ENCODE results near the gene ZNF512B.
A peak's percentile ranks its signal among the peaks of the same experiment; 100 is the strongest.
"Not testable (repeated sequence)": the region's sequence is repeated elsewhere in the genome, so short reads cannot be mapped to it uniquely, and the experiment has no call there.

The ZNF512B gene, protein sequence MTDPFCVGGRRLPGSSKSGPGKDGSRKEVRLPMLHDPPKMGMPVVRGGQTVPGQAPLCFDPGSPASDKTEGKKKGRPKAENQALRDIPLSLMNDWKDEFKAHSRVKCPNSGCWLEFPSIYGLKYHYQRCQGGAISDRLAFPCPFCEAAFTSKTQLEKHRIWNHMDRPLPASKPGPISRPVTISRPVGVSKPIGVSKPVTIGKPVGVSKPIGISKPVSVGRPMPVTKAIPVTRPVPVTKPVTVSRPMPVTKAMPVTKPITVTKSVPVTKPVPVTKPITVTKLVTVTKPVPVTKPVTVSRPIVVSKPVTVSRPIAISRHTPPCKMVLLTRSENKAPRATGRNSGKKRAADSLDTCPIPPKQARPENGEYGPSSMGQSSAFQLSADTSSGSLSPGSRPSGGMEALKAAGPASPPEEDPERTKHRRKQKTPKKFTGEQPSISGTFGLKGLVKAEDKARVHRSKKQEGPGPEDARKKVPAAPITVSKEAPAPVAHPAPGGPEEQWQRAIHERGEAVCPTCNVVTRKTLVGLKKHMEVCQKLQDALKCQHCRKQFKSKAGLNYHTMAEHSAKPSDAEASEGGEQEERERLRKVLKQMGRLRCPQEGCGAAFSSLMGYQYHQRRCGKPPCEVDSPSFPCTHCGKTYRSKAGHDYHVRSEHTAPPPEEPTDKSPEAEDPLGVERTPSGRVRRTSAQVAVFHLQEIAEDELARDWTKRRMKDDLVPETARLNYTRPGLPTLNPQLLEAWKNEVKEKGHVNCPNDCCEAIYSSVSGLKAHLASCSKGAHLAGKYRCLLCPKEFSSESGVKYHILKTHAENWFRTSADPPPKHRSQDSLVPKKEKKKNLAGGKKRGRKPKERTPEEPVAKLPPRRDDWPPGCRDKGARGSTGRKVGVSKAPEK

DNA sequence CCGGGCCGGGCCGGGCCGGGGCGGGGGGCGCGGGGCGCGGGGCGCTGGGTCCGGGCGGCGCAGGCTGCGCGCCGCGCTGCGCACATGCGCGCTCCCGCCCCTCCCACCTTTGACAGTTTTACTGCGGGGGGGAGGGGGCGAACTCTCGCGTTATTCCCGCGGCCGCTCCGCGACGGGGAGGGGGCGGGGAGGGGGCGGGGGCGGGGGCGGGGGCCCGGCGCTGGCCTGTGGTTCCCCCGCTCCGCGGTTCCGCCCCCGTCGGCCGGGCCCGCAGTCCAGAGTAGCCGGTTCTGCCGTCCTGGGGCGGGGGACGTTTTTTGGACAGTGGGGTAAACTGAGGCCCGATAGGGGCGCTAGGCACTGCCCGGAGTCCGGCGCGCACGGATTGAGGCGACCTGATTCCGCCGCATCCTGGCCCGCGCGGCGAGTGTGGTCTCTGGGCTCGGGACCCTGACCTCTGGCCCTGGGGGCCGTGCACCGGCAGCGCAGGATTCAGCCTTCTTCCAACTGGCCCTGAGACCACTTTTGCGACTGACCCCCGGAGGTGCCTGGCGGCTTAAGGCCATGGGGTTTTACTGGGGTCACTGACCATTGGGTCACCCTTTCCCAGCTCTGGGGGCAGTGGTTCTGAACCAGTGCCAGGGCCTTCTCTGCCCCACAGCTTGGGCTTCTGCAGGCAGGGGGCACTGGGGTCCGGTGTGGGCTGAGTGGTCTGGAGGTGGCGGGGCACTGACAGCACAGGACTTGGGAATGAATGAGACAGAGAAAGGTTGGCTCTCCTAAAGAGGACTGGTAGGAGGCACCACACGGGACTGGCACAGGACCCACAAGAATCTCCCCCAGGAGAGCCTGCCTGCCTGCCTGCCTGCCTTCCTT is at the start of gene ZNF512B:
Gene ZNF512B, minus strand, starts transcription at position 93 of the 876 bp plus-strand sequence. CDS start 1,980 bp downstream, outside the sequence.
- peak; percentile 48 for DNase-seq (ENCODE audit: low spot score)

DNA sequence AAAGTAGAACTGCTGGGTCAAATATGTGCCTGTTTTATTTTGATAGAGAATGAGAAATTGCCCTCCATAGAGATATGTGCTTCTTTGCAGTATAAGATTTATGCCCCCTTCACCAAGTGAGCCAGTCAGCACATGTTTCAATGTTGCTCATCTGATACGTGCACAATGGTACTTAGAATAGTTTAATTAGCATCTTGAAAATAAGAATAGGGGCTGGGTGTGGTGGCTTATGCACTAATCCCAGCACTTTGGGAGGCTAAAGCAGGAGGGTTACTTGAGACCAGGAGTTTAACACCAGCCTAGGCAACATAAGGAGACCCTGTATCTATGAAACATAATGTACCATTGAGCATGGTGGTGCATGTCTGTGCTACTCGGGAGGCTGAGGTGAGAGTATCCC is 45.9 kb upstream of the ZNF512B start:
- no peak for DNase-seq (ENCODE audit: low spot score)

DNA sequence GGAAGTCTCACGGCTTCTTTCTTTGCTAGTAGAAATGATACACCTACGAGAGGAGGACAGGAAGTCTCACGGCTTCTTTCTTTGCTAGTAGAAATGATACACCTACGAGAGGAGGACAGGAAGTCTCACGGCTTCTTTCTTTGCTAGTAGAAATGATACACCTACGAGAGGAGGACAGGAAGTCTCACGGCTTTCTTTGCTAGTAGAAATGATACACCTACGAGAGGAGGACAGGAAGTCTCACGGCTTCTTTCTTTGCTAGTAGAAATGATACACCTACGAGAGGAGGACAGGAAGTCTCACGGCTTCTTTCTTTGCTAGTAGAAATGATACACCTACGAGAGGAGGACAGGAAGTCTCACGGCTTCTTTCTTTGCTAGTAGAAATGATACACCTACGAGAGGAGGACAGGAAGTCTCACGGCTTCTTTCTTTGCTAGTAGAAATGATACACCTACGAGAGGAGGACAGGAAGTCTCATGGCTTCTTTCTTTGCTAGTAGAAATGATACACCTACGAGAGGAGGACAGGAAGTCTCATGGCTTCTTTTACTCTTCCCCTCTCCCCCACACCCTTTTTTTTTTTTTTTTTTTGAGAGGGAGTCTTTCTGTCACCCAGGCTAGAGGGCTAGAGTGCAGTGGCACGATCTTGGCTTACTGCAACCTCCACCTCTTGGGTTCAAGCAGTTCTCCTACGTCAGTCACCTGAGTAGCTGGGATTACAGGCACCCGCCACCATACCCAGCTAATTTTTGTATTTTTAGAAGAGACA is 42.8 kb upstream of the ZNF512B start:
- not testable (repeated sequence) for DNase-seq (ENCODE audit: low spot score)

DNA sequence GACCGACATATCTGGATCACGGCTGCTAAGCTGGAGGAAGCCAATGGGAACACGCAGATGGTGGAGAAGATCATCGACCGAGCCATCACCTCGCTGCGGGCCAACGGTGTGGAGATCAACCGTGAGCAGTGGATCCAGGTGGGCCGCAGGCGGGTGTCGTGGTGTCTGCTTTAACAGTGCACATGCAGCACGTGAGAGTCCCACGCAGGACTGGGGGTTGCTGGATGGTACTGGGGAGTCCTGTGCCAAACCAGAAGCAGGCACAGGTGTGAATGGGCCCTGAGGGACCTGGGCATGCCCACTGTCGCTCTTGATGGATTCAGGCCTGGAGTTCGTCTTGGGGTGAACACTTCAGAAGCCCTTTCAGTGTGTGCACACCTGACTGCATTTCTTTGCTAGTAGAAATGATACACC is 41.6 kb upstream of the ZNF512B start:
- DNase-seq (ENCODE audit: low spot score), result no peak

DNA sequence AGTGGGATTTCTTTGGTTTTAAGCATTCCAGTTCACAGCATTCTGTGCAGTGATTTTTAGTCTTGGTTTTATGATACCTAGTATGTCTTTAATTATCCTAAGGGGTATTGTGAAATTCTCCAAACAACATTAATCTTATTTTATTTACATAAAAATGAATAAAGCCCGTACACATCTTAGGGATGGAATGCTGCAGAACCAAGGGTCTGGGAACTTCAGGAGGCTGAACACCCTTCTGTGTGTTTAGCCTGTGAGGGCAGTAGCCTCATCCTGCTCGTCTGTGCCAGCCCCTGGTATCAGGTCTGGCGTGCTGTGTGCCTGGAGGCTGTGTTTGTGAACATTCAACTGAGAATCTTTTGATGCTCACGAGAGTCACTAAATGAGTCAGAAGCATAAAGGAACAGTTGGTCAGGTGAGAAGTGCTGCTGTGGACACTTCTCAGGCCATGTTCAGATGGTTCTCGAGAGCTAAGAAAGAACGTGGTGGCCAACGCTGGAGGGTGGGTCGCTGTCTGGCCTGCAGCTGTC is 41.0 kb upstream of the ZNF512B start:
- no peak for DNase-seq (ENCODE audit: low spot score)

DNA sequence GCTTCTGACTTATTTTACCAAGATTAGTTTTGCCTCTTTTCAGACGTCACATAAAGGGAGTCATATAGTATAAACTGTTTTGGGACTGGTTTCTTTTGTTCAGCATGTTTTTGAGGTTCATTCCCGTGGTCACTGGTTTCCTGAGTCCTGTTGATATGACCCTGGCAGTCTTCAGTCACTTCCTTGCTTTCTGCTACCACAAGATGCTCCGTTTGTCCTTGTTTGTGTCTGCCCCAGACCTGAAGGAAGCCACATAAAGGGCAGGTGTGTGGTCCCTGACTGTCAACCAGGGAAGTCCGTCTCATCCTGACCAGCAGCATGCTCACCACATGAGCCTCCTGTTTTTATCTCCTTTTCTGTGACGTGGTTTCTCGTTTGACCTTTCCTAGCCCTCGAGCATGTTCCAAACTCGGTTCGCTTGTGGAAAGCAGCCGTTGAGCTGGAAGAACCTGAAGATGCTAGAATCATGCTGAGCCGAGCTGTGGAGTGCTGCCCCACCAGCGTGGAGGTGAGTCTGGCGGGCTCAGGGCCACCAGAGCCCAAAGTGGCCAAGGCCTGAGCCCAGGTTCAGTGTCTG is 40.2 kb upstream of the ZNF512B start:
- no peak for DNase-seq (ENCODE audit: low spot score)

DNA sequence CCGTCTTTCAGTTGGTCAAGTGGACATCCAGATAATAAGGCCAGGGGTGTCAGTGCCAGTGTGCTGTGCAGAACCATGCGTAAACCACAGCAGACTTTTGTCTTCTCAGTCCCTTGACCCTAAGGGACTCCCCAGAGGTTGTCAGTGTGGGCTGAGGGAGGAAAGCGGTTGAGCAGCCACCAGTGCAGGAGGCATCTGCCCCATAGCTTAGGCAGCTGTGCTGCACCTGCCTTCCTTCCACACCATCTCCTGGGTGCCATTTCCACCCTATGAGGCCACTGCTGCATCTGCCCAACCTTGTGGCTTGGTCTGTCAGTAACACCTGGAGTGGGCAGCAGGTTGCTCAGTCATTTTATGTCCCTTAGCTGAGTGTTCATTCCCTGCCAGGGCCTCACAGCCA is 37.2 kb upstream of the ZNF512B start:
- DNase-seq (ENCODE audit: low spot score), result no peak

DNA sequence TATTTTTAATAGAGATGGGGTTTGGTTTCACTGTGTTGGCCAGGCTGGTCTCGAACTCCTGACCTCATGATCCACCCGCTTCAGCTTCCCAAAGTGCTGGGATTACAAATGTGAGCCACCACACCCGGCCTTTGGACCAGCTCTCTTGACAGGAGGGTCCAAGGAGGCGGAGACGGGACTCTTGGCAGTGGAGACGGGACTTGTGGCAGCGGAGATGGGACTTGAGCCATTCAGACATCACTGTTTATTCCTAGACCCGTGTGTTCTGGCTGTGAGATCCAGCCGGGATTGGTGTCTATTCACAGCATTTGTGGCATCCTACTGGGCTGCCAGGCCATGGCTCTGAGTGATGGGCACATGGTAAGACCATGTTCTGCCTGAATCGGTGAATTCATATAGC is 36.8 kb upstream of the ZNF512B start:
- DNase-seq (ENCODE audit: low spot score), result peak; percentile 9

DNA sequence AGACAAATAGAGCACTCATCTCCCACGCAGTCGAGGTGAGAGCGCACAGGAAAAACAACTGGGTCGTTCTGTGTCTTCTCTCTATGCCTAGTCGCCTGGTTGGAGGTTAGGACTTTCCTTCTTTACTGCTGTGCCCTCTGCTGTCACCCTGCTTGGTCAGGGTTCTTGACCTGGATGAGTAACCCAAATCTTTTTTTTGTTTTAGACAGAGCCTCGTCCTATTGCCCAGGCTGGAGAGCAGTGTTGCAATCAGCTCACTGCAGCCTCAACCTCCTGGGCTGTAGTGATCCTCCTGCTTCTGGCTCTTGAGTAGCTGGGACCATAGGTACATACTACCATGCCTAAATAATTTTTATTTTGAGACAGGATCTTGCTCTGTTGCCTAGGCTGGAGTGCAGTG is 35.7 kb upstream of the ZNF512B start:
- DNase-seq (ENCODE audit: low spot score), result no peak

DNA sequence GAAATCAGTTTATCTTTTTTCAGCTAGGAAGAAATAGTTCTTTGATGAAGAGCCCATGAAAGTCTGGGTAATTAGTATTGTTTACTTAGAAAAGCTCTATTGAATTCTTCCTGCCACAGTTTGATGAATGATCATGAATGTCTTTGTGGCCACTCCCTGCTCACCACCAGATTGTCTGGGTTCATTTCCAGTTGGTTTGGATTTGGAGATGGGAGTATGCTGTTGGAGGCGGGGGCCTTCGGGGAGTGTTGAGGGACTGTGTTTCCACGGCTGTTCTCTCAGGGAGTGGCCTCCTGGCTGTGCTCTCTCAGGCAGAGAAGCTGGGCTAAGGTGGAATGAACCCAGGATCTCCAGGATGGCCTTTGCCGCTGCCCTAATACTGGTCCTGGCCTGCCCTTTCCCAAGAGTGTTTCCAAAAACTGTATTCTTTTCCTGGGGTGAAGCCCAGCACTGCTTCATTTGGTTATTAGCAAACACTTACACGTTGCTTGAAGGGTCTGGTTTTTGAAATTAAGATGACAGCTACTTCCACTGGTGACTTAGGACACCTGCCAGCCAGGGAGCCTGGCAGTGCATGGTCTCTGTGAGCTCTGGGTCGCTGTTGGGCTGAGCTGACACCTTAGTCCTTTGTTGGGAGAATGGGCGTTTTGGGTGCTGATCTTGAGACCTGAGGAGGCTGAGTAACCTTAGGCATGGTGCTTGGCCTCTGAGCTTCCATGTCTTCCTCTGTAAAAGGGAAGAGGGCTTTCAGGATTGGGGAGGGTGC is 34.4 kb upstream of the ZNF512B start:
- DNase-seq (ENCODE audit: low spot score), result no peak

DNA sequence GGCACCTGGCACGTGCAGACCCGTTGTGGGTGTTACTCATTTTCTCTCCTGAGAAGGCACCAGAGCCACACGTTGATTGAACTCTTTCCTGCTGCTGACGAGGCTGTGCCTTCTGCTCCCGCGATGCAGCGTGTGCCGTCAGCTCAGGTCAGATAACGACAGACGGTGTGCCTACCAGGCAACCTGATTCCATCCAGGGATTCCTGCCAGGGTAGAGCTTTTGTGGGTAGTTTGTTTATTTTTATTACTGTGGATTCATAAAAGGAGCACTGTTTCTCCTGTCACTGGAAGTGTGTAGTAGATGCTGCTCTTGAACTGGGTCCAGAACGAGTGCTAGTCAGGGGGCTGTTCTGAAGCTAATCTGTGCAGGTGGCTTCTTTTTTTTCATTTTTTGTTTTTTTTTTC is 31.9 kb upstream of the ZNF512B start:
- peak; percentile 65 for DNase-seq (ENCODE audit: low spot score)

DNA sequence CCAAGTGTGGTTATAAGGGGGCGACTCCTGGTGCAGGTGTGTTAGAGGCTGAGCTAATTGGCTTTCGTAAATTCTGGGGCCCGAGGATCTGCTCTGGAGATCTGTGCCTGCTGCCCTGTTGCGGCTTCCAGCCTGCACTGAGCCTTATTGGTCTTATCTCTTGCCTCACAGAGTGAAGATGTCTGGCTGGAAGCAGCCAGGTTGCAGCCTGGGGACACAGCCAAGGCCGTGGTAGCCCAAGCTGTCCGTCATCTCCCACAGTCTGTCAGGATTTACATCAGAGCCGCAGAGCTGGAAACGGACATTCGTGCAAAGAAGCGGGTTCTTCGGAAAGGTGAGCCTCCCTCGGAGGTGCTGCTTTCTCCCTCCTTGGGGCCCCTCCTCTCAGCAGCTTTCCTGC is 31.2 kb upstream of the ZNF512B start:
- DNase-seq (ENCODE audit: low spot score), result no peak

DNA sequence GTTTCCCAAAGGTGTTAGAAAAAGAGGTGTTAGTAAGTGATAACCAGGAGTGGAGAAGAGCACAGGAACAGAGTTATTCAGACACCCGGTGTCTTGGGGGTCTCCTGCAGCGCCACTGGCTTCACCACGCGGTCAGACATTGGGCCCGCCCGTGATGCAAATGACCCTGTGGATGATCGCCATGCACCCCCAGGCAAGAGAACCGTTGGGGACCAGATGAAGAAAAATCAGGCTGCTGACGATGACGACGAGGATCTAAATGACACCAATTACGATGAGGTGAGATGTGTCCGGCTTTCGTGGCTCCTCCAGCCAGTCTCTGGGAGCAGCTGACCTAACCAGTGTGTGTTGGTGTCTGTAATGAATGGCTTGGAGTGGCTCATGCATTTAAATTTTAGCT is 13.2 kb upstream of the ZNF512B start:
- no peak for DNase-seq (ENCODE audit: low spot score)

DNA sequence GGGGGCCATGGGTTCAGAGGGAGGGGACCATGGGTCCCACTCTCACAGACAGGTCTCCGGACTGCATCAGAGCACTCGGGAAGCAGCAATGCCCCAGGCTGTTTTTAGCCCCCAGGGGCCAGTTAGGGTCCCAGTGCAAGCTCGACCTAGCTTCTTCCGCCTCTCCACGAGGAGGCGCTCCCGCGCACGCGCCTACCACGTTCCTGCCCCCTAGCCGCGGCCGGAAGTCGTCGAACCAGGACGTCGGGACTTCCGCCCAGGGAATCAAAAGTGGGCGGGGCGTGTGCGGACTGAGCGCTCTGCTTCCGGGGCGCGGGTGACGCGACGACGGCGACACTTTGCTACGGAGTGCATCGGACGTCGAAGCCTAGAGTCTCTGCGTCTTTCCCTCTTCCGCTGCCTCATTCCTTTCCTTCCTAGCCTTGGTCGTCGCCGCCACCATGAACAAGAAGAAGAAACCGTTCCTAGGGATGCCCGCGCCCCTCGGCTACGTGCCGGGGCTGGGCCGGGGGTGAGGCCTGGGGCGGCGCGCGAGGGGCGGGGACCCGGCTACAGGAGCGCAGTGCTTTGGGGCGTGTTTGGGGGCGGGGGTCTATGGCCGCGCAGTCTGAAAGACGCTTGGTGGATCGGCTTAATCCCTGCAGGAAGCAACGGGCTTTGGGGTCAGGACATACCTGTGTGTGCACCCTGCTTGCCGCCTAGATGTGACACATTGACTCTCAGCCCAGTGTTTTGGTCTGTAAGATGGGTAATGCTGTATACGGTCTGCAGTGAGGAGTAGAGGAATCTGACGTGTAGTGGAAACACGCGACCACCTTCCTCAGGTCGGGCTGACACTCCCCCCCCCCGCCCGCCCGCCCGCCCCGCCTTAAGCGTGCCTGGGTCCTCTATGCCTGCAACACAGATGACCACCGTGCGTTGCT is 11.3 kb upstream of the ZNF512B start, which contains the start of gene PRPF6:
Gene PRPF6, plus strand, starts transcription at position 327 of the 923 bp plus-strand sequence. Its CDS starts 114 bp downstream, at position 441.
- peak; percentile 96 for DNase-seq (ENCODE audit: low spot score)

DNA sequence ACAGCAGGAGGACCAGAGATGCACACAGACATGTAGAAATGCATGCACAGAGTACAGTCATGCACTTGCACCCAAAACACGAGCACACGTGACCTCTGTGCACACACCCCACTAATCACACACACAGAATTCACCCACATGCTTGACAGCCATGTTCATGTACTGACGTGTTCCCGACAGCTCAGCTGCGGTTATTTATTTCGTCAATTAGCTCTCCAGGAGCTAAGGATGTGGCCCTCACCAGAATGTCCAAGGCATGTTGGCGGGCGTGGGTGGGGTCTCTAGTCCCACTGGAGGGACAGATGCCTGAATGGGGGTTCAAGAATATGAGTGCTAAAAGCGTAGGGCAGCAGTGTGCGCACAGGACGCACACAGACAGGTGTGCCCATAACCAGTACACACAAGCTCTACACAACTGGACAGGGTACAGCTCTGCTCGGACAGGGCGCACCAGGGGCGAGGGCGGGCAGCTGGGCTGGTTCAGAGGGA is 10.6 kb upstream of the ZNF512B start:
- DNase-seq (ENCODE audit: low spot score), result no peak

DNA sequence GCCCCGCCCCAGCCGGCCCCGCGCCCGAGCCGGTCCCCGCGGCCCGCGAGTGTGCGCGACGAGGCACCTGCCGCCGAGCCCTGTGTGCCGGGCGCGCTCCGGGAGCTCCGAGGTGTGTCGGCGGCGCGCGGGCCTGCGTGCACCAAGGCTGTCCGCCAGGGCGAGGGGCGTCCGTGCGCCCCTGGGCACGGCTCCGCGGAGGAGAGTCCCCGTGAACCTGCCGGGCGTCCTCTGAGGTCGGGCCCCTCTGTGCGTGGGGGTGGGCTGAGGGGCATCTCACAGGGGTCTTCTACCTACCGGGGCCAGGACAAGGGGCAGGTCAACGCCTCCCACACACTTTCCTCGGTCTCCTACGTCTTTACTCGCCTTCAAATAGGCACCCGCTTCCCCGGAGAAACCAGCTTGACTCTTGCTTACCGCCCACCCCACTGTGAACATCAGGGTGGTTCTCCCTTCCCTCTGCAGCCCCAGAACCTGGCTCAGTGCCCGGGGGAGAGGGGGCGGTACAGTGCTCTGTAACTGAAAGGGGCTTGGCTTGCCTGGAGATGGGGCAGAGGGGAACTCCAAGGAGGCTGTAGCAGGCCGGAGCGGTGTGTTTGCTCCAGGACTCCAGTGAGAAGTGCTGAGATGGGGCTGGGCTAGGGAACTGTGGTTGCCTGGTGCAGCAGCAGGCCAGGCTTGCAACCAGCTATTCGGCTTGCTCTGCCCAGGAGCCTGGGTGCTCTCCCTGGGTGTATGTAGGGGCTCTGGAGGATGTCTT is 10.0 kb upstream of the ZNF512B start, which contains the start of gene SAMD10:
Gene SAMD10, minus strand, starts transcription at position 86 of the 760 bp plus-strand sequence. CDS start 175 bp downstream, outside the sequence.
- DNase-seq (ENCODE audit: low spot score), result peak; percentile 53

DNA sequence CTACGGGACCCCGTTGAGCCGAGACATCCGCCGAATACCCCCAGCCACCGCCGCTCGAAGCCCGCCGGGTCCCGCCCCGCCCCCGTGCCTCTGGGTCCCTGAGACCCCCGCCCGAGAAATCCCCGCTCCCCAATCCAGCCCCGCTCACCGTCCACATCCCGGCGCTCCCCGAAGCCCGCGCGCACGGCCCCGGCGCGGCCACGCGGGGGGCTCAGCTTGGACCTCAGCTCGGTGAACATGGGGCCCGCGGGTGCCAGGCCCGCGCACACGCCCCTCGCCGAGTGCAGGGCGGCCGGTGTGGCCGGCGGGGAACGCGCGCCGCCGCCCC is 9.5 kb upstream of the ZNF512B start:
- DNase-seq (ENCODE audit: low spot score), result no peak

Measured in Ammon's horn (tissue), 1 donor.